Skeletal muscle cell (primary cell): Measurements from ENCODE around the gene WDR4.

Experiments
- DNase-seq: peaks from one replicate; pipeline ENCODE4 v3.0.0-alpha.2; 2010; ENCODE audit warnings: low read depth
- H3K4me3 ChIP-seq: 2 replicates; pipeline ENCODE4 v1.5.1; 2011; ENCODE audit warnings: low read depth, mild to moderate bottlenecking, control low read depth, low read length, moderate library complexity

The WDR4 gene

GRCh38 chr21:42799516-42799915 lies 79.8 kb downstream of the WDR4 start:
- no peak for DNase-seq

More at GRCh38 chr21:42799516-42799915, 79.8 kb downstream of the WDR4 start:
- no peak overlapping the region for H3K4me3 ChIP-seq
